GM12873 (cell line): ENCODE results near the gene ERVFRD-1.

ENCODE experiments used
- TF ChIP-seq, protein P1 (sequence below): IDR thresholded peaks from 2 replicates; pipeline ENCODE4 v1.5.1; 2012; ENCODE audit warnings: low read depth, mild to moderate bottlenecking, moderate library complexity, low read length, control low read depth; ENCODE audit not compliant: insufficient read depth; ENCODE audit errors: missing control alignments

ERVFRD-1 gene

DNA sequence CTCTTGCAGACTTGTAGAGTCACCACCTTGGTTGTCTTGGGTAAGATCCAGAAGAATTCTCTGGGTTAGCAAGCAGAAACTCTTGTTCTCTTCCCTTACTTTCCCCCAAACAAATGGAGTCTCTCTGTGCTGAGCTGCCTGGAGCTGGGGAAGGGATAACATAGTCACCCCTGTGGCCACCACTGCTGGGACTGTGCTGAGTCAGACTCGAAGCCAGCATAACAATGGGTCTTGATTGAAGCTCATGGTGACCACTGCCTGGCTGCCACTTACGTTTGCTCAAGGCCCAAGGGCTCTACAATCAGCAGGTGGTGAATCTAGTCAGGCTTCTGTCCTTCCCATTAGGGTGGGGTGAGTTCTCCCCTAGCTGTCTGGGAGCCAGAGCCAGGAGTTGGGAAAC, 15.4 kb upstream of the ERVFRD-1 start:
- TF ChIP-seq, protein P1, sequence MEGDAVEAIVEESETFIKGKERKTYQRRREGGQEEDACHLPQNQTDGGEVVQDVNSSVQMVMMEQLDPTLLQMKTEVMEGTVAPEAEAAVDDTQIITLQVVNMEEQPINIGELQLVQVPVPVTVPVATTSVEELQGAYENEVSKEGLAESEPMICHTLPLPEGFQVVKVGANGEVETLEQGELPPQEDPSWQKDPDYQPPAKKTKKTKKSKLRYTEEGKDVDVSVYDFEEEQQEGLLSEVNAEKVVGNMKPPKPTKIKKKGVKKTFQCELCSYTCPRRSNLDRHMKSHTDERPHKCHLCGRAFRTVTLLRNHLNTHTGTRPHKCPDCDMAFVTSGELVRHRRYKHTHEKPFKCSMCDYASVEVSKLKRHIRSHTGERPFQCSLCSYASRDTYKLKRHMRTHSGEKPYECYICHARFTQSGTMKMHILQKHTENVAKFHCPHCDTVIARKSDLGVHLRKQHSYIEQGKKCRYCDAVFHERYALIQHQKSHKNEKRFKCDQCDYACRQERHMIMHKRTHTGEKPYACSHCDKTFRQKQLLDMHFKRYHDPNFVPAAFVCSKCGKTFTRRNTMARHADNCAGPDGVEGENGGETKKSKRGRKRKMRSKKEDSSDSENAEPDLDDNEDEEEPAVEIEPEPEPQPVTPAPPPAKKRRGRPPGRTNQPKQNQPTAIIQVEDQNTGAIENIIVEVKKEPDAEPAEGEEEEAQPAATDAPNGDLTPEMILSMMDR, result no peak

DNA sequence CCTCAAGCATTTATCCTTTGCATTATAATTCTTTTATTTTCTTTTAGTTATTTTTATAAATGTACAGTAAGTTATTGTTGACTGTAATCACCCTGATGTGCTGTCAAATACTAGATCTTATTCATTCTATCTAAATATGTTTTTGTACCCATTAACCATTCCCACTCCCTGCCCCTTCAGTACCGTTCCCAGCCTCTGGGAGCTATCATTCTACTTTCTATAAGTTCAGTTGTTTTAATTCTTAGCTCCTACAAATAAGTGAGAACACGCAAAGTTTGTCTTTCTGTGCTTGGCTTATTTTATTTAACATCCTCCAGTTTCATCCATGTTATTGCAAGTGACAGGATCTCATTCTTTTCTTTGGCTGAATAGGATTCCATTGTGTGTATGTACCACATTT, 12.5 kb upstream of the ERVFRD-1 start:
- TF ChIP-seq, protein P1, result no peak

DNA sequence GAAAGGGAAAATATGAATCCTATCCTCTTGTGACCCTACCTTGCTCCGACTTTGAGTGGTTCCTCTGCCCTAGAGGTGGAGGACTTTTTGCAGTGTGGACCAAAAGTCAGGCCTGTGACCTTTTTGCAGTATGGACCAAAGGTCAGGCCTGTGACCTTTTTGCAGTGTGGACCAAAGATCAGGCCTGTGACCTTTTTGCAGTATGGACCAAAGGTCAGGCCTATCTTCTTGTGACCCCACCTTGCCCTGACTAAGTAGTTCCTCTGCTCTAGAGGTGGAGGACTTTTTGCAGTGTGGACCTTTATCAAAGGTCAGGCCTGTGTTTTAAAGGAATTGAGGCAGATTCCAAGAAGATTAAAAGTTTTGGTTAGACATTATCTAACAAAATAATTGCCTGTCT, 10.9 kb upstream of the ERVFRD-1 start:
- TF ChIP-seq, protein P1, result no peak

DNA sequence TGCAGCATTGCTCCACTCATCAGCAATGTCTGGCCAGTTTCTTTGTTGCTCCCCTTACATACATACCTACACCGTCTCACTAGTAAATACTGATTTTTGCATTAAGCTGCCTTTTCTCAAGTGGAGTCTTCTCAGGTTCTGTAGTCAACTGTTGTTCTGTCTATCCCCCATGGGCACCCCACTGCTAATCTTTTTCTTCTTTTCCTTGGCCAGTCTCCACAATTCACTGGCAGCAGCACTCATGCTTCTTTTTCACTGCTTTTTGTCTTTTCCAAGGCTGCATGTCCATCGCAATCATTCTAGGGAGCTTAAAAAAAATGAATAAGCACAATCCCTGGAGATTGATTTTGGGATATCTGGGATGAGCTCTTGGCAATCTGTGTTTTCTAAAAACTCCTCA, 10.3 kb upstream of the ERVFRD-1 start:
- TF ChIP-seq, protein P1, result no peak

DNA sequence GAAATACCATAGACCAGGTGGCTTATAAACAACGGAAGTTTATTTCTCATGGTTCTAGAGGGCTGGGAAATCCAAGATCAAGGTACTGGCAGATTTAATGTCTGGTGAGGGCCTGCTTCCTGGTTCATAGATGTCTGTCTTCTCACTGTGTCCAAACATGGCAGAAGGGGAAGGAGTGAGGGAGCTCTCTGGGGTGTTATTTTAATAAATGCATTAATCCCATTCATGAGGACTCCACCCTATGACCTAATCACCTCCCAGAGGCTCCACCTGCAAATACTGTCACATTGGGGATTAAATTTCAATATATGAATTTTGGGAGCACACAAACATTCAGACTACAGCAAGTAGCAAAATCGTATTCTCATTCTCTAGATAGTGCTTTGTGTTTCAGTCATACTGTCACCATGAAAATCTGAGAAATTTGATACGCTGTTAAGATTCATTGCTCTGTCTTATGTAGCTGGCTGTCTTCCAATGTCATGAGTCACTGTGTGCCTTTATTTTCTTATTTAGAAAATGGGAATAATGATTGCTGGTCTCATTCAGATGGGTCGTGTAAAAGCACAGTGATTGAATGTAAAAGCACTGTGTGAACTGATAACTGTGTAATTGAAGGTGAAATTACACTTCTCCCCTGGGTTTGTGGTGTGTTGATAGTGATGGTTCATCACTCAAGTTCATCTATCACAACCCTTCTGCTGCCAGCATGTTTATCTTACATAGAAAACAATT, 8.9 kb upstream of the ERVFRD-1 start:
- TF ChIP-seq, protein P1, result no peak

DNA sequence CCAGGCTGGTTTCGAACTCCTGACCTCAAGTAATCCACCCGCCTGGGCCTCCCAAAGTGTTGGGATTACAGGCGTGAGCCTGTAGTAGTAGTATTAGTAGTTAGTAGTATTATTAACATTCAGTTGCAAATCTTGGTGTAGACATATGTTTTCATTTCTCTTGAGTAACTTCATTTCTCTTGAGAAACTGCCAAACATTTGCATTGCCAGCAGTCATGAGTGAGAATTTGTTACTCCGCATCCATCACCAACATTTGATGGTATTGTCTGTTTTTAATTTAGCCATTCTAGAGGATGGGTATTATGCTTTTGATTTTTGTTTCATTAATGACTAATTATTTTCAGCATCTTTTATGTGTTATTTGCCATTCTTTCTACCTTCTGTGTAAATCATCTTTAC, 1.5 kb upstream of the ERVFRD-1 start:
- TF ChIP-seq, protein P1, result no peak

DNA sequence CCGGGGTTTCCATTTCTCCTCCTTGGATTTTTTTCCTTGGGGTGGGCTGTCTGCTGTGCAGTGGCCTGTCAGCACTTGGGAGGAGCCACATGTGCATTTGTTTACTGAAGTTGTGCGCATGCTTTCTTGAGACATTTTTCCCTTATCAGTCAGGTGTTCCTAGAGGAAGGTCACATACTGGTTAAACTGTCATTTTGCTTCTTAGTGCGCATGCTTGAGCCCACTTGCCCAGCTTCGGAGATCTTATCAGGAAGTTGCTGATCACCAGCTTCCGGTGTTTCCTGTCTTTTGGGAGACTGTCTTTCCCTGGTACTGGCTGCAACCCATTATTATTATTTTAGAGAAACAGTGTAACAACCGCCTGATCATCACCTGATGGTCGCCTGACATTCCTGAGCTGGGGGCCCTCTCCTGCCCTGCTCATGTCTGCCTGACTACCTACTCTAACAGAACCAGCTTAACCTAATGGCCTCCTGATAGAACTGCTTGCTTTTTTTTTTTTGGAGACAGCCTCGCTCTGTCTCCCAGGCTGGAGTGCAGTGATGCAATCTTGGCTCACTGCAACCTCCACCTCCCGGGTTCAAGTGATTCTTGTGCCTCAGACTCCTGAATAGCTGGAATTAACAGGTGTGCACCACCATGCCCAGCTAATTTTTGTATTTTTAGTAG, 378 bp upstream of the ERVFRD-1 start:
- TF ChIP-seq, protein P1, result no peak
